ENCODE measurements around the gene CYGB. TPM values are rescaled to one million over a fixed set of nuclear protein-coding genes. Genes with fewer than 3 reads are reported as not detected.

The CYGB gene
- 10.3 and 49.8 TPM in 2 replicates for total RNA-seq

- no peak for DNase-seq (ENCODE audit: low read depth)
Measured at GRCh38 chr17:76537578-76538280, at the start of gene CYGB. TSS of gene CYGB (minus strand) at chr17:76537709. CDS start at chr17:76537542, 167 bp downstream.

DNA sequence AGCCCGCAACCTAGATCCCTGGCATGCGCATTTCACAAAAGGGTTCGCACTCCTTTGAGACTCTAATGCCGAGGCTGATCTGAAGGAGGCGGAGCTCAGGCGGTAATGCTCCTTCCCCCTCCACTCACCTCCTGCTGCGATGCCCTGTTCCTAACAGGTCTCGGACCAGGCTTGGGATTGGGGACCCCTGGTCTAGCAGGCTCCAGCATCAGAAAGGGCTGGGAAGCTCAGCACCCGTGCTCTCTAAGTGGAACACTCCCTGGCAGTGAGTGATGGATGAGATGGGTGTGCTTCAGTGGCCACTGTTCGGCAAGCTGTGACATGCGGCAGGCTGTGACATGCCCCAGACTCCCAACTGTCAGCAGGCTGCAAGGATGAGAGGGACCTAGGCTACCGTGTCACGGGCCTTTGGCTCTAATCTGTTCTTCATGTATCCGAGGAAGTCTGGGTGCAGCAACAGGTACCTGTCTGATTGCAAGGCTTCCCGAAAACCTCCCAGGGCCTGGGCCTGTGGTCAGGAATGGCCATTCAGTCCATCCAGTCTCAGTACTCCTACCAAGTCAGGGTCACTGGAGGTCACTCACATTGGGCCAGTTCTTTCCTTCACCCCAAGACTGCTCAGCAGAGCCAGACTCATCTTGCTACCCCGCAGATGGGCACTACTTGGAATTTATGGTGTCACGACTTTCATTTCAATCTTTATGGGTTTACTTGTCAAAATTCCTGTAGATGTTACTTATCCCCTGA is 49.4 kb upstream of the CYGB start:
- DNase-seq (ENCODE audit: low read depth) = no peak

- no peak for DNase-seq (ENCODE audit: low read depth)
Measured at GRCh38 chr17:76585649-76586593, 48.4 kb upstream of the CYGB start, which contains the start of gene ST6GALNAC2. TSS of gene ST6GALNAC2 (minus strand) at chr17:76585860. CDS start at chr17:76585808, 52 bp downstream.

- DNase-seq (ENCODE audit: low read depth) = no peak
Measured at GRCh38 chr17:76585033-76585648, 47.6 kb upstream of the CYGB start.

- no peak for DNase-seq (ENCODE audit: low read depth)
Measured at GRCh38 chr17:76584427-76585032, 47.0 kb upstream of the CYGB start.

DNA sequence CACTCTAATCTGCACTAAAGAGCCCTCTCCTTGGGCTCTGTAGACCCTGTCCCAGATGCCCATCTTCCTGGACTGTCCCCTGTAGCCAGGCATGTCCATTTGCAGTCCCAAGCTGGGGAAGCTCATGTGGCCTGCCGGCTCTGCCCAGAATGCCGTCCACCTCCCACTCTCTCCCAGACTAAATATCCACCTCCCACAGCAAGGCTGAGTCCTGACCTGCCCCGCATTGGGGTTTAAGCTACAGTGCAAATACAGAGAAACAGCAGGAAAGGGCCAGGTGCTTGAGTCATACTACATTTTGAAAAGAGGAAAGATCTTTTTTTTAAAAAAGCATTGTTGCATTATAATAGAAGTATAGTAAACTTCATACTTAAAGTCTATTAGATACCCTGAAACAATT is 45.2 kb upstream of the CYGB start:
- DNase-seq (ENCODE audit: low read depth) = no peak

- no peak for DNase-seq (ENCODE audit: low read depth)
Measured at GRCh38 chr17:76581515-76581914, 44.0 kb upstream of the CYGB start.

GRCh38 chr17:76579281-76579680 is 41.8 kb upstream of the CYGB start:
- no peak for DNase-seq (ENCODE audit: low read depth)

DNA sequence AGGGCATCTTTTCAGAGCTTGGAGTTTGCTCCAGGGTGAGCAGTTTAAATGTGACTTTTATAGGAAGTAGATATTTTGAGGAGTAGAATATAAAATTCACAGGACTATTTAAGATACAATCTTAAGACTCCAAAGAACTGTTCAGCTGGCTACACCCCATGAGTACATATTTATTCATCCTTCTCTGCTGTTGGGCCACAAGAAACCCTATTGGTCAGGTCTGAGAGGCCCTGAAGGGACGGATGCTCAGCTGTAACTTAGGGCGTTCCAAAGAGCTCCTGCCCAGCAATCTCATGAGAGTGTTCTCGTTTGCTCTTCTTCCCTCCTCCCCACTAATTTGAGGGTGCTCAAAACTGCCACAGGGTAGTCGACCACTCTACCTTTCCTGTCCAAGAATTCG is 40.9 kb upstream of the CYGB start:
- no peak for DNase-seq (ENCODE audit: low read depth)

DNA sequence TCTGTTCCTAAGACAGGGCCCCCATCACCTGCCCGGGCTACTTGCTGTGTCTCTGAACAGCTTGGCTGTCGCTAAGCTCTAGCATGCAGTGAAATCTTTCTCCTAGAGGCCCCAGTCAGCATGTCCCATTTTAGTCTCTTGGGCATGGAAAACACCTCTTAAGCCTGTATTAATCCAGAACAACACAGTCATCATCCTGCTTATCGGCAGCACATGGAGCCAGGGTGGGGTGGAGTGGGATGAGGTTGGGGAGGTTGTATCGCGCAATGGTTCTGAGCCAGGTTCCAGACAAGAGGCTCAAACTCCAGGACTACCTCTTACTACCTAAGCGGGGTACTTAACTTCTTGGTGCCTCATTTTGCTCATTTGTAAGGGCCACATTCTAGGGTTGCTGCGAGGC is 40.4 kb upstream of the CYGB start:
- no peak for DNase-seq (ENCODE audit: low read depth)

DNA sequence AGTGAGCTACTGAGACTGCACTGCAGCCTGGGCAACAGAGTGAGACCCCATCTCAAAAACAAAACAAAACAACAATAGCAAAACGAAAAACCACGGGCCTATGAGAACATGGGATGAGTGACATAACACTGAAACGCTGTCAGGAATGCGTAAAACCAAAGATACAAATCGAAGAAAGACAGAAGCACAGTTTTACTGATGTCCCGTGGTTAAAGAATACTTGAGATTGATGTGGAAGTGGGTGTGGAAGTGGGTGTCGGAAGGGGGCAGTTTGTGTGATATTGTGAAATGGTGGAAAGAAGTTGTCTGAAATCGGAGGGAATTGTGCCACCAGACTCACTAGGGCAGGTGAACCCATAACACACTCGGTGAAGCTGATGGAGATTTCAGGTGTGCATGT is 38.7 kb upstream of the CYGB start:
- no peak for DNase-seq (ENCODE audit: low read depth)

DNA sequence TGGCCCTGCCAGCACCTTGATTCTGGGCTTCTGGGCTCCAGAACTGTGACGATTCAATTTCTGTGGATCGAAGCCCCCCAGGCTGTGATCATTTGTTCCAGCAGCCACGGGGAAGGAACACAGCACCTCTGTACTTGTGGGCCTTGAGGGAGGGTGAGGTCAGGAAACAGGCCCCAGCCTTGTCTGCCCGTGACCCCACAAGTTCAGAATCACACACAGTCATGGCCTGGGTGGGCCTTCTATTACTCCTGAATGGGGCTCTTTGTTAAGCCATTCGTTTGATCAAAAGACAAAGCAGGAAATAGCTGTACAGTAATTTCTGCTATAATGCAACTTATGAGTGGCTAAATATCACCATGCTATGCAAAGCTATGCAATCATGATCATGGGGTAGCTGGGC is 38.1 kb upstream of the CYGB start:
- DNase-seq (ENCODE audit: low read depth) = no peak

- DNase-seq (ENCODE audit: low read depth) = no peak
Measured at GRCh38 chr17:76574166-76574565, 36.7 kb upstream of the CYGB start.

DNA sequence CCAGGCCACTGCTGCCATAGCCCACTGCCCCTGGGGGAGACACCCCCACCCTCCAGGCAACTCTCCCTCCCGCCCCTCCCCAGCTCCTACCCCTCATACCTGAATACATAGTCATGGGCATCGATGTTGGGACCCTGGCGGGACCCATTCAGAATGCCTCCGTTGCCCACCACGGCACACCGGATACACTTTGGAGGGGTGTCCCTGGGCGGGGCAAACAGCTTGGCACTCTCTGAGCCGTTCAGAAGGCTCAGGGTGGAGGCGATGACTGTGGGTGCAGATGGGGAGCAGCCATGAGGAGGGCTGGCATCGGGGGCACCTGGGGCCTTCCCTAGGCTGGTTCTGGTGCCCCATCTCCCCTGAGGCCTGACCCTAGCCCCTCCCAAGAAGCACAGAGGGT is 35.6 kb upstream of the CYGB start:
- no peak for DNase-seq (ENCODE audit: low read depth)

GRCh38 chr17:76572201-76572910 is 34.8 kb upstream of the CYGB start:
- DNase-seq (ENCODE audit: low read depth) = no peak

DNA sequence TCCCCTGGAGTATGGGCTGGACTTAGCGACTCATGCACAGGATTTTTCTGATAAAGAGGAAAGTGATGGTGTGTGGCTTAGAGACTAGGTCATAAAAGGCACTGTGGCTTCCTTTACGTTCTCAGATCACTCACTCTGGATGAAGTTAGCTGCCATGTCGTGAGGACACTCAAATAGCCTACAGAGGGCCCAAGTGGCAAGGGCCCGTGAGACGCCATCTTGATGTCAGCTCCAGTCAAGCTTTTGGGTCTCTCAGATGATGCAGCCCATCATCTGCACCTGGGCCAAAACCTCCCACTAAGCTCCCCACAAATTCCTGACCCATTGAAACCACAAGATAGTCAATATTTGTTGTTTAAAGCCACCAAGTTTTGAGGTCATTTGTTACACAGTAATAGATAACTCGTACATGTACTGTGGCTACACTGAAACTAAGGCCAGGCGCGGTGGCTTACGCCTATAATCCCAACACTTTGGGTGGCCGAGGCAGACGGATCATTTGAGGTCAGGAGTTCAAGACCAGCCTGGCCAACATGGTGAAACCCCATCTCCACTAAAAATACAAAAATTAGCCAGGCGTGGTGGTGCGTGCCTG is 33.5 kb upstream of the CYGB start:
- DNase-seq (ENCODE audit: low read depth) = no peak

GRCh38 chr17:76570457-76570856 is 32.9 kb upstream of the CYGB start:
- DNase-seq (ENCODE audit: low read depth) = no peak

GRCh38 chr17:76569607-76570279 is 32.2 kb upstream of the CYGB start:
- DNase-seq (ENCODE audit: low read depth) = peak; percentile 37

DNA sequence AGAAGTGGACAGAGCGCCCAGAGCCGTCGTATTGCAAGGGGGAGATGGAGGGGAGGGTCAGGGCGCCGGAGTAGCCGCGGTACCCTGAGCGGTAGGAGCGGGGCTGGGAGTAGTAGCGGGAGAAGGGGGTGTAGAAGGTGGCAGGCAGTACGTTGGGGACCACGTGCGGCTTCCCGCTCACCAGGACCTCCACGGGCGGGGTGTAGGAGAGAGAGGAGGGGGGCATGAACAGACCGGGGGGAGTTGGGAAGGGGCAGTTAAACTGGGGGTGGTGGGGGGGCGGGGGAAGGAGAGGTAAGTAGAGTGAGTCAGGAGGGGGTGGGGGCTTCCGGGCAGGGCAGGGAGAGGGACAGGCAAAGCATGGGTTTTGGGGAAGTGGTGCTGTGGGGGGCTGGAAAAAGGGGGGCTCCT is 31.3 kb upstream of the CYGB start:
- DNase-seq (ENCODE audit: low read depth) = no peak
